Activated CD8-positive, alpha-beta T cell treated with anti-CD3 and anti-CD28 coated beads for 36 hours (primary cell): Measurements from ENCODE around the gene TFCP2L1. TPM values are rescaled to one million over a fixed set of nuclear protein-coding genes. Genes with fewer than 3 reads are reported as not detected.

Experiments
- ATAC-seq: fragments of 200-7000 bp; cut with Tn5 transposase; one replicate; pipeline ENCODE4 v1.10.0; 2021; ENCODE audit warnings: mild to moderate bottlenecking, moderate library complexity
- CTCF ChIA-PET: fragments of 350-600 bp; sonication (Branson Sonifier 250); formaldehyde crosslinking; loops from one replicate; lab custom pipeline; 2021; ENCODE audit warnings: antibody characterized with exemption; lab: Charles Lee
- POLR2A ChIA-PET: fragments of 350-600 bp; sonication (Branson Sonifier 250); formaldehyde crosslinking; loops from one replicate; lab custom pipeline; 2021; ENCODE audit warnings: antibody characterized with exemption; lab: Charles Lee
- DNase-seq: peaks from one replicate; pipeline ENCODE4 v3.0.0-alpha.2; 2020
- H3K27ac Mint-ChIP-seq: one replicate; pipeline ENCODE4 v1.8.0; 2021; ENCODE audit warnings: mild to moderate bottlenecking, mixed read lengths
- H3K27me3 Mint-ChIP-seq: one replicate; pipeline ENCODE4 v1.8.0; 2021; ENCODE audit warnings: mixed read lengths
- H3K36me3 Mint-ChIP-seq: one replicate; pipeline ENCODE4 v1.8.0; 2021; ENCODE audit warnings: low read depth, mixed read lengths
- H3K4me1 Mint-ChIP-seq: one replicate; pipeline ENCODE4 v1.8.0; 2021; ENCODE audit warnings: low read depth, mixed read lengths
- H3K4me3 Mint-ChIP-seq: one replicate; pipeline ENCODE4 v1.8.0; 2021; ENCODE audit warnings: mild to moderate bottlenecking, moderate library complexity, mixed read lengths
- H3K9me3 Mint-ChIP-seq: one replicate; pipeline ENCODE4 v1.8.0; 2021; ENCODE audit warnings: mixed read lengths
- CTCF ChIP-seq: fragments of 200-600 bp; IDR thresholded peaks from one replicate; pipeline ENCODE4 v1.8.0; 2022; ENCODE audit warnings: antibody characterized with exemption, mild to moderate bottlenecking
- intact Hi-C: fragments of 100-400 bp; cut with micrococcal nuclease; formaldehyde crosslinking; loops from one replicate; pipeline ENCODE4 v1.10.0; 2022
- total RNA-seq, 2 experiments: library from RNA; stranded (reverse); gene quantifications; one replicate each; pipeline ENCODE4 v1.2.3, GENCODE V29; 2021

The TFCP2L1 gene
- total RNA-seq, 2 experiments from 2014 or later, result 0.04 TPM; not detected in 1

- Mint-ChIP-seq H3K4me3 (no peak overlapping the region), H3K27ac (no peak overlapping the region), H3K9me3 (peaks cover 12% of the 10 kb centered on the region), H3K4me1 (no peaks in the 10 kb centered on the region), H3K36me3 (no peaks in the 10 kb centered on the region), H3K27me3 (peaks cover 13% of the 10 kb centered on the region)
- intact Hi-C loops, result no loop called here
- no peak for DNase-seq
- no peak for TF ChIP-seq CTCF
- ChIA-PET POLR2A (no interaction called here), CTCF (interaction anchor here (1.6 kb wide), 1 partner anchor 46 kb away, joined by 6 read pairs; no protein-coding TSS in a partner anchor)
- ATAC-seq, result no peak
These were observed 111.2 kb downstream of the TFCP2L1 start for GRCh38 chr2:121173806-121174205.

GRCh38 chr2:121173112-121173511 lies 111.9 kb downstream of the TFCP2L1 start:
- ChIA-PET POLR2A (no interaction called here), CTCF (no interaction called here)
- Mint-ChIP-seq H3K9me3 (peaks cover 12% of the 10 kb centered on the region), H3K4me3 (no peak overlapping the region), H3K36me3 (no peaks in the 10 kb centered on the region), H3K4me1 (no peaks in the 10 kb centered on the region), H3K27me3 (peaks cover 13% of the 10 kb centered on the region), H3K27ac (no peak overlapping the region)
- ATAC-seq (no peak), DNase-seq (no peak)
- intact Hi-C loops, result no loop called here
- TF ChIP-seq CTCF, result no peak

GRCh38 chr2:121172456-121172855 lies 112.5 kb downstream of the TFCP2L1 start:
- ChIA-PET POLR2A (no interaction called here), CTCF (no interaction called here)
- no peak overlapping the region for H3K4me3 Mint-ChIP-seq
- TF ChIP-seq CTCF, result no peak
- no peaks in the 10 kb centered on the region for H3K4me1 Mint-ChIP-seq
- ATAC-seq (no peak), DNase-seq (no peak)
- H3K27ac Mint-ChIP-seq, result no peak overlapping the region
- H3K36me3 Mint-ChIP-seq, result no peaks in the 10 kb centered on the region
- peaks cover 13% of the 10 kb centered on the region for H3K27me3 Mint-ChIP-seq
- intact Hi-C loops, result no loop called here
- peaks cover 12% of the 10 kb centered on the region for H3K9me3 Mint-ChIP-seq

GRCh38 chr2:121171625-121172119 lies 113.3 kb downstream of the TFCP2L1 start:
- H3K4me1 Mint-ChIP-seq, result no peaks in the 10 kb centered on the region
- H3K4me3 Mint-ChIP-seq, result no peak overlapping the region
- H3K27me3 Mint-ChIP-seq, result peaks cover 13% of the 10 kb centered on the region
- intact Hi-C loops, result no loop called here
- peak; percentile 7 for DNase-seq
- POLR2A ChIA-PET, result no interaction called here
- H3K27ac Mint-ChIP-seq, result no peak overlapping the region
- ATAC-seq, result peak; percentile 47
- CTCF ChIA-PET, result no interaction called here
- no peaks in the 10 kb centered on the region for H3K36me3 Mint-ChIP-seq
- peaks cover 12% of the 10 kb centered on the region for H3K9me3 Mint-ChIP-seq
- TF ChIP-seq CTCF, result no peak

- Mint-ChIP-seq H3K27ac (no peak overlapping the region), H3K4me1 (no peaks in the 10 kb centered on the region), H3K9me3 (peaks cover 12% of the 10 kb centered on the region), H3K4me3 (no peak overlapping the region), H3K27me3 (peaks cover 13% of the 10 kb centered on the region), H3K36me3 (no peaks in the 10 kb centered on the region)
- CTCF ChIA-PET, result interaction anchor here (0.9 kb wide), 1 partner anchor 10 kb away, joined by 3 read pairs; no protein-coding TSS in a partner anchor
- TF ChIP-seq CTCF, result no peak
- ATAC-seq (no peak), DNase-seq (no peak)
- intact Hi-C loops, result no loop called here
- POLR2A ChIA-PET, result no interaction called here
These were observed 114.4 kb downstream of the TFCP2L1 start for GRCh38 chr2:121170577-121170976.
